T-helper 1 cell treated with Interleukin-12 subunit alpha and Interleukin-12 subunit beta and Interleukin-4 antibody, amounts not matched to agents 30 μg/mL and 1 μg/mL, for 36 hours (primary cell): ENCODE measurements around the gene TIMM8B.
"Not testable (repeated sequence)": the region's sequence is repeated elsewhere in the genome, so short reads cannot be mapped to it uniquely, and the experiment has no call there.

Source experiments
- H3K27ac Mint-ChIP-seq: one replicate; pipeline ENCODE4 v1.8.0; 2021; ENCODE audit warnings: mild to moderate bottlenecking, mixed read lengths
- H3K27me3 Mint-ChIP-seq: one replicate; pipeline ENCODE4 v1.8.0; 2021; ENCODE audit warnings: low read depth, mixed read lengths
- H3K36me3 Mint-ChIP-seq: one replicate; pipeline ENCODE4 v1.8.0; 2021; ENCODE audit warnings: low read depth, mixed read lengths
- H3K4me1 Mint-ChIP-seq: one replicate; pipeline ENCODE4 v1.8.0; 2021; ENCODE audit warnings: low read depth, mixed read lengths
- H3K4me3 Mint-ChIP-seq: one replicate; pipeline ENCODE4 v1.8.0; 2021; ENCODE audit warnings: mild to moderate bottlenecking, moderate library complexity, mixed read lengths
- H3K9me3 Mint-ChIP-seq: one replicate; pipeline ENCODE4 v1.8.0; 2021; ENCODE audit warnings: mixed read lengths

TIMM8B gene

GRCh38 chr11:112048256-112048655 is 38.3 kb downstream of the TIMM8B start:
- not testable (repeated sequence) for H3K27ac Mint-ChIP-seq, H3K9me3 Mint-ChIP-seq, H3K27me3 Mint-ChIP-seq, H3K4me3 Mint-ChIP-seq
- Mint-ChIP-seq H3K36me3 (peaks cover 60% of the 10 kb centered on the region), H3K4me1 (peaks cover 11% of the 10 kb centered on the region)

- H3K27ac Mint-ChIP-seq, H3K27me3 Mint-ChIP-seq, H3K4me3 Mint-ChIP-seq, H3K9me3 Mint-ChIP-seq: not testable (repeated sequence)
- Mint-ChIP-seq H3K4me1 (peaks cover 15% of the 10 kb centered on the region), H3K36me3 (peaks cover 60% of the 10 kb centered on the region)
These were observed 39.9 kb downstream of the TIMM8B start for GRCh38 chr11:112046647-112047046.

- no peak overlapping the region for H3K4me3 Mint-ChIP-seq
- peaks cover 59% of the 10 kb centered on the region for H3K36me3 Mint-ChIP-seq
- peaks cover 10% of the 10 kb centered on the region for H3K4me1 Mint-ChIP-seq
- no peaks in the 10 kb centered on the region for H3K27me3 Mint-ChIP-seq
- H3K9me3 Mint-ChIP-seq = no peaks in the 10 kb centered on the region
- H3K27ac Mint-ChIP-seq = no peak overlapping the region
These were observed 41.6 kb downstream of the TIMM8B start for GRCh38 chr11:112044961-112045360.

GRCh38 chr11:112042961-112043304 is 43.6 kb downstream of the TIMM8B start:
- Mint-ChIP-seq H3K27ac (no peak overlapping the region), H3K4me1 (peaks cover 6% of the 10 kb centered on the region), H3K27me3 (no peaks in the 10 kb centered on the region), H3K4me3 (no peak overlapping the region), H3K36me3 (peaks cover 55% of the 10 kb centered on the region), H3K9me3 (no peaks in the 10 kb centered on the region)

GRCh38 chr11:112042161-112042960 is 44.2 kb downstream of the TIMM8B start:
- Mint-ChIP-seq H3K27me3 (no peaks in the 10 kb centered on the region), H3K27ac (no peak overlapping the region), H3K4me1 (peaks cover 6% of the 10 kb centered on the region), H3K36me3 (peaks cover 51% of the 10 kb centered on the region), H3K9me3 (no peaks in the 10 kb centered on the region), H3K4me3 (no peak overlapping the region)

- Mint-ChIP-seq H3K4me3 (no peak overlapping the region), H3K27me3 (no peaks in the 10 kb centered on the region), H3K4me1 (peaks cover 5% of the 10 kb centered on the region), H3K36me3 (peaks cover 32% of the 10 kb centered on the region), H3K9me3 (no peaks in the 10 kb centered on the region), H3K27ac (no peak overlapping the region)
These were observed 49.0 kb downstream of the TIMM8B start for GRCh38 chr11:112037527-112037926.
